ENCODE results near the gene GRHPR.

GRHPR gene

GRCh38 chr9:37436540-37436939, 14.0 kb downstream of the GRHPR start:
- DNase-seq = no peak
- no peak for TF ChIP-seq POLR2A (IDR thresholded peaks at IDR 0.05; ENCODE audit: low read length)
- no peak for TF ChIP-seq GATA1 (IDR thresholded peaks at IDR 0.05; ENCODE audit: low read depth, low read length)

DNA sequence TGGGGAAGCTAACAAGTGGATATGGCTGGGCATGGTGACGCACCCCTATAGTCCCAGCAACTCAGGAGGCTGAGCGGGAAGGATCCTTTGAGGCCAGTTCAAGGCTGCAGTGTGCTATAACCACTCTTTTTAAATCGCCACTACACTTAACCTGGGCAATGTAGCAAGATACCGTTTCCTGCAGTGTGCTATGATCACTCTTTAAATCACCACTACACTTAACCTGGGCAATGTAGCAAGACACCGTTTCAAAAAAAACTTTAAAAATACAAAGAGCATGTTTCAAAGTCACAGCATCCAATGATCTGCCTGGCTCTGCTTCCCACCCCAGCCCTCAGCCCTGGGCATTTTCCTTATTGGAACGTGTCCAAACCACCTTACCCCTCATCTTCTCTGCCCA, 14.5 kb downstream of the GRHPR start:
- TF ChIP-seq GATA1 (IDR thresholded peaks at IDR 0.05; ENCODE audit: low read depth, low read length) (no peak), POLR2A (IDR thresholded peaks at IDR 0.05; ENCODE audit: low read length) (no peak)
- no peak for DNase-seq

GRCh38 chr9:37437621-37438020, 15.1 kb downstream of the GRHPR start:
- no peak for DNase-seq
- no peak for TF ChIP-seq GATA1 (IDR thresholded peaks at IDR 0.05; ENCODE audit: low read depth, low read length)
- TF ChIP-seq POLR2A (IDR thresholded peaks at IDR 0.05; ENCODE audit: low read length) = no peak

GRCh38 chr9:37438359-37438758, 15.9 kb downstream of the GRHPR start:
- no peak for DNase-seq
- TF ChIP-seq POLR2A (IDR thresholded peaks at IDR 0.05; ENCODE audit: low read length) = no peak
- TF ChIP-seq GATA1 (IDR thresholded peaks at IDR 0.05; ENCODE audit: low read depth, low read length) = no peak

GRCh38 chr9:37441776-37442370, 19.4 kb downstream of the GRHPR start:
- no peak for DNase-seq
- TF ChIP-seq POLR2A (IDR thresholded peaks at IDR 0.05; ENCODE audit: low read length) (no peak), GATA1 (IDR thresholded peaks at IDR 0.05; ENCODE audit: low read depth, low read length) (no peak)

DNA sequence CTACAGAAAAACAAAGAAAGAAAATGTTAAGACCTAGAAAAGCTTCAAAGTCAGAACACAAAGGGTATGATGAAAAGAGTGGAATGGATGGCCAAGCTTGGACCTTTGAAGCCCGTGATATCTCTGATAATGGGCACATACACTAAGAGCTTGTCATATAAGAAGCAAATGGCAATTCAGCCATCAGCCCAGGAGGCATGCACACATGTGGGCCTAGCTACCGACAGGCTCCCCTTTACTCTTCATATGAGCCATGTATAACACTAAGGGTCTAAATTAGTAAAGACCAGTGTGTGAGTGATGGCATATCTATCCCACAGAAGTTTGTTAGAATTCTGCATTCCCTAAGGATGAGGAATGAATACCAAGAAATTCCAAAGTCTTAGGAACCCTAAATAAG, 20.1 kb downstream of the GRHPR start:
- TF ChIP-seq POLR2A (IDR thresholded peaks at IDR 0.05; ENCODE audit: low read length) (no peak), GATA1 (IDR thresholded peaks at IDR 0.05; ENCODE audit: low read depth, low read length) (no peak)
- DNase-seq = no peak

- no peak for DNase-seq
- TF ChIP-seq POLR2A (IDR thresholded peaks at IDR 0.05; ENCODE audit: low read length) = no peak
- TF ChIP-seq GATA1 (IDR thresholded peaks at IDR 0.05; ENCODE audit: low read depth, low read length) = no peak
Observed at GRCh38 chr9:37443566-37443965, 21.1 kb downstream of the GRHPR start.

GRCh38 chr9:37444890-37445289, 22.4 kb downstream of the GRHPR start:
- DNase-seq = no peak

GRCh38 chr9:37445832-37446231, 23.3 kb downstream of the GRHPR start:
- DNase-seq = no peak
- TF ChIP-seq POLR2A (IDR thresholded peaks at IDR 0.05; ENCODE audit: low read length) (no peak), GATA1 (IDR thresholded peaks at IDR 0.05; ENCODE audit: low read depth, low read length) (no peak)

More at GRCh38 chr9:37444890-37445289, 22.4 kb downstream of the GRHPR start:
- TF ChIP-seq POLR2A (IDR thresholded peaks at IDR 0.05; ENCODE audit: low read length) (no peak), GATA1 (IDR thresholded peaks at IDR 0.05; ENCODE audit: low read depth, low read length) (no peak)

DNA sequence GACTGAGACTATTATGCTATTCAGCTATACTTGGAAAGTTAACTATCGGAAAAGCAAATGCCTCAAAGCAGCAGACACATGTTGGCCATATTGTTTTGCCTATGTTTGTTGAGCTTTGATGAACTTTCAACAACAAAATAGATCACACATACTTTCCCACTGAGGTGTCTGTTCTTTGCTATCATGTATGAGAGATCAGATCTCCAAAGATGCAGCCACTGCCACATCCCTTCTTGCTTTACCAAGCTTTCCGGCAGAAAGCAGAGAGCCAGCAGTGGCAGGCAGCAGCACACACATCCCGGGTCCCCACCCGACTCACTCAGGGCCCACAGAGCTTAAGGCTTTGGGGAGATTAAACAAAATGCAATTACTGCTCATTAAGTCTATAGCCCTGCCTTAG, 23.9 kb downstream of the GRHPR start:
- TF ChIP-seq GATA1 (IDR thresholded peaks at IDR 0.05; ENCODE audit: low read depth, low read length) = no peak
- no peak for TF ChIP-seq POLR2A (IDR thresholded peaks at IDR 0.05; ENCODE audit: low read length)
- DNase-seq = no peak

DNA sequence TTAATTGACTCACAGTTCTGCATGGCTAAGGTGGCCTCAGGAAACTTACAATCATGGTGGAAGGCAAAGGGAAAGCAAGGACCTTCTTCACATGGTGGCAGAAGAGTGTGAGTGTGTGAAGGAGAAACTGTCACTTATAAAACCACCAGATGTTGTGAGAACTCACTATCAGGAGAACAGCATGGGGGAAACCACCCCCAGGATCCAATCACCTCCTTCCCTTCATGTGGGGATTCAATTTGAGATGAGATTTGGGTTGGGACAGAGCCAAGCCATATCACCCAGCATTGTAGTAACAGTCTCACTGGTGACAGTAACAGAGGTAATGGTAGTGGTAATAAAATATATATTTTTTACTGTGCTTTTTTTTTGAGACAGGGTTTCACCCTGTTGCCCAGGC, 24.6 kb downstream of the GRHPR start:
- peak; percentile 8 to 54 for DNase-seq
- no peak for TF ChIP-seq POLR2A (IDR thresholded peaks at IDR 0.05; ENCODE audit: low read length)
- TF ChIP-seq GATA1 (IDR thresholded peaks at IDR 0.05; ENCODE audit: low read depth, low read length) = no peak

DNA sequence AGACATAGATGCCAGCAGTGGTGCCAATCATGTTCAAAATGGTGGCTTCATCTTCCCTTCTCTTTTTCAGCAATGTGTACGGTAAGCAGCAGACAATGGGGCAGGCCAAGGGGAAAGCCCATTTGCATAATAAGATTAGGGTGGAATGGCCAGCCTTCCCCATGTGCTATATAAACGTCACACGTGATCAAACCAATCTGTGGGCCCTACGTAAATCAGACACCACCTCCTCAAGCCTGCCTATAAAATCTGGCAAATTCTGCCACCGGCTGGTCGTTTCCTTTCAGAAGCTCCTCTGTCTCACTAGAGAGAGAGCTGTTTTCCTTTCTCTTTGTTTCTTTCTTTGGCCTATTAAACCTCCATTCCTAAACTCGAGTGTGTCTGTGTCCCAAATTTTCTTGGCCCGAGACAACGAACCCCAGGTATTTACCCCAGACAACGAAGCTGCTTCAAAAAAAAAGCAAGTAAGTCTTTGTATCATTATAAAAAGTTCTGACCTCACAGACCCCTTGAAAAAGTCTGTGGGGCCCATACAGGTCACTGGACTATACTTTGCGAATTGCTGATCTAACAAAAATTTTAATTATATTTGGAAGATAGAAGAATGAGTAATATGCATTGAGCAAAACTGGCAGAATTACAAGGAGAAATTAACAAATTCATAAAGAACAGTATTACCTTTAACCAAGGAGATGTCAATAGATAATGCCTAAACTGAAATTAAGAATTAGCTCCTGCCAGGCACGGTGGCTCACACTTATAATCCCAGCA, 27.6 kb downstream of the GRHPR start:
- DNase-seq = no peak
- TF ChIP-seq GATA1 (IDR thresholded peaks at IDR 0.05; ENCODE audit: low read depth, low read length) (no peak), POLR2A (IDR thresholded peaks at IDR 0.05; ENCODE audit: low read length) (no peak)

- TF ChIP-seq GATA1 (IDR thresholded peaks at IDR 0.05; ENCODE audit: low read depth, low read length) (no peak), POLR2A (IDR thresholded peaks at IDR 0.05; ENCODE audit: low read length) (no peak)
- DNase-seq = no peak
Observed at GRCh38 chr9:37451628-37452027, 29.1 kb downstream of the GRHPR start.

GRCh38 chr9:37452611-37453010, 30.1 kb downstream of the GRHPR start:
- TF ChIP-seq GATA1 (IDR thresholded peaks at IDR 0.05; ENCODE audit: low read depth, low read length) = no peak
- TF ChIP-seq POLR2A (IDR thresholded peaks at IDR 0.05; ENCODE audit: low read length) = no peak
- DNase-seq = no peak

DNA sequence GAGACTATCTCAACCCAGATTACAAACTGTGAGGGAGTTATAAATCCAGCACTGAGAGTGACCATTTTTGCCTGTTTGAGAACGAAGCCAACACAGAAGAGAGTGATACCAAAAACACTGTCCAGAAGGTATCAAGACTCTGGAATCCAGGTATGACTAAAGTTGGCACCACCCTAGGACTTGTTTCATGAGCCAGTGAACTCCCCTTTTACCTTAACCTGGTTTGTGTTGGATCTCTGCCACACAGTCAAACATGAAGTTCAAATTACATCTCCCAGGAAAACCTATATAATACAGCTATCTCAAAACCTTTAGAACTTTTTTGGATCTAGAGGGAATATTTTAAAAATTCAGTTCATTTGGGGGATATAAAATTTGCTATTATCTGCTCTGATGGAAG, 31.3 kb downstream of the GRHPR start:
- no peak for DNase-seq
- TF ChIP-seq POLR2A (IDR thresholded peaks at IDR 0.05; ENCODE audit: low read length) (no peak), GATA1 (IDR thresholded peaks at IDR 0.05; ENCODE audit: low read depth, low read length) (no peak)

Measured in erythroblast (primary cell).